Measurements from ENCODE around the gene STARD3NL. TPM values are rescaled to one million over a fixed set of nuclear protein-coding genes. Genes with fewer than 3 reads are reported as not detected.

Gene STARD3NL
- total RNA-seq, 1 donor from 2014 or later: 33.4 TPM

GRCh38 chr7:38160003-38160571, 18.0 kb upstream of the STARD3NL start:
- H3K36me3 Mint-ChIP-seq (ENCODE audit: low read depth): peaks cover 3% of the 10 kb centered on the region
- H3K9me3 Mint-ChIP-seq (ENCODE audit: low read depth): peaks cover 13% of the 10 kb centered on the region
- H3K27ac Mint-ChIP-seq (ENCODE audit: unreplicated experiment): no peak overlapping the region
- TF ChIP-seq CTCF (IDR thresholded peaks at IDR 0.05): no peak
- H3K4me3 Mint-ChIP-seq (ENCODE audit: unreplicated experiment): no peak overlapping the region
- no peak for DNase-seq (ENCODE audit: low spot score)
- H3K4me1 Mint-ChIP-seq (ENCODE audit: low read depth): no peaks in the 10 kb centered on the region
- H3K27me3 Mint-ChIP-seq (ENCODE audit: low read depth): peaks cover 29% of the 10 kb centered on the region

- H3K4me3 Mint-ChIP-seq (ENCODE audit: unreplicated experiment): no peak overlapping the region
- TF ChIP-seq CTCF (IDR thresholded peaks at IDR 0.05): no peak
- no peaks in the 10 kb centered on the region for H3K4me1 Mint-ChIP-seq (ENCODE audit: low read depth)
- no peaks in the 10 kb centered on the region for H3K36me3 Mint-ChIP-seq (ENCODE audit: low read depth)
- peaks cover 21% of the 10 kb centered on the region for H3K27me3 Mint-ChIP-seq (ENCODE audit: low read depth)
- H3K27ac Mint-ChIP-seq (ENCODE audit: unreplicated experiment): no peak overlapping the region
- H3K9me3 Mint-ChIP-seq (ENCODE audit: low read depth): peaks cover 3% of the 10 kb centered on the region
- DNase-seq (ENCODE audit: low spot score): no peak
These were observed 16.0 kb upstream of the STARD3NL start for GRCh38 chr7:38162036-38162435.

GRCh38 chr7:38163671-38164070, 14.4 kb upstream of the STARD3NL start:
- Mint-ChIP-seq H3K9me3 (ENCODE audit: low read depth) (peaks cover 3% of the 10 kb centered on the region), H3K36me3 (ENCODE audit: low read depth) (no peaks in the 10 kb centered on the region), H3K4me3 (ENCODE audit: unreplicated experiment) (no peak overlapping the region), H3K27me3 (ENCODE audit: low read depth) (peaks cover 32% of the 10 kb centered on the region), H3K4me1 (ENCODE audit: low read depth) (no peaks in the 10 kb centered on the region), H3K27ac (ENCODE audit: unreplicated experiment) (no peak overlapping the region)
- no peak for DNase-seq (ENCODE audit: low spot score)
- no peak for TF ChIP-seq CTCF (IDR thresholded peaks at IDR 0.05)

DNA sequence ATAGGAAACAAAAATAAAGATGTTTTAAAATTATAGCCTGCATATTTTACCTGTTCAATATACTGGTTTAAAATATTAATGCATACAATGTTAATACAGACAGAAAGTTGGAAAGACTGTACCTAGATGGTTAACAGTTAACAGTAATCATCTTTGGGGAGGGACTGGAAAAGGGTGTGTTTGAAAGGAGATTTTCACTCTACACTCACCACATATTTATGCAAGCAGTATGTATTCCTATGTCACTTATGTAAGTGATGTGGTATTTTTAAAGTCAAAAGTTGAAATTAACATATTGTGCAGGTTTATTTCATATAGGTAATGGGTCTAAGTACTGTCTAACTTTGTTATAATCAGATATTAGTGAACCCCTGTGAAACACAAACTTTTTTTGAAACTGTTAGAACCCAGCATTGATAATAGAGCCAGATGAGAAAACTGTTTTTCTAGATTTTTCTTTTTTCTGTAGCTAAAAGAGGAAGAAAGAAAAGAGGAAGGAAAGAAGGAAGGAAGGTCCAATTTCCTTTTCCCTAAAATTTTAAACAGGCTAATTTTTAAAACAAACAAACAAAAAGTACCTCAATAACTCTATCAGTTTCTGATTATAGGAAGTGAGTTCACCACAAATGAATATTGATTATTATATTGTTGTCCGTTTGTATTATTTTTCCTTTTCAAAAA, 9.0 kb upstream of the STARD3NL start:
- no peak overlapping the region for H3K4me3 Mint-ChIP-seq (ENCODE audit: unreplicated experiment)
- peaks cover 28% of the 10 kb centered on the region for H3K27me3 Mint-ChIP-seq (ENCODE audit: low read depth)
- no peak overlapping the region for H3K27ac Mint-ChIP-seq (ENCODE audit: unreplicated experiment)
- no peaks in the 10 kb centered on the region for H3K36me3 Mint-ChIP-seq (ENCODE audit: low read depth)
- peaks cover 9% of the 10 kb centered on the region for H3K9me3 Mint-ChIP-seq (ENCODE audit: low read depth)
- H3K4me1 Mint-ChIP-seq (ENCODE audit: low read depth): peaks cover 11% of the 10 kb centered on the region
- TF ChIP-seq CTCF (IDR thresholded peaks at IDR 0.05): no peak
- DNase-seq (ENCODE audit: low spot score): no peak

- Mint-ChIP-seq H3K4me3 (ENCODE audit: unreplicated experiment) (no peak overlapping the region), H3K9me3 (ENCODE audit: low read depth) (peaks cover 7% of the 10 kb centered on the region), H3K27ac (ENCODE audit: unreplicated experiment) (no peak overlapping the region), H3K4me1 (ENCODE audit: low read depth) (peaks cover 11% of the 10 kb centered on the region), H3K27me3 (ENCODE audit: low read depth) (peaks cover 29% of the 10 kb centered on the region), H3K36me3 (ENCODE audit: low read depth) (no peaks in the 10 kb centered on the region)
- TF ChIP-seq CTCF (IDR thresholded peaks at IDR 0.05): no peak
- no peak for DNase-seq (ENCODE audit: low spot score)
These were observed 8.2 kb upstream of the STARD3NL start for GRCh38 chr7:38169847-38170246.
